IMR-90 (cell line): Measurements from ENCODE around the gene SLC16A8. TPM values are rescaled to one million over a fixed set of nuclear protein-coding genes. Genes with fewer than 3 reads are reported as not detected.

Source experiments
- ATAC-seq: fragments of 200-7000 bp; cut with Tn5 transposase; 2 replicates; pipeline ENCODE4 v1.9.1; 2020; ENCODE audit warnings: low read depth, mild to moderate bottlenecking, moderate library complexity
- BruUV-seq: library from RNA; stranded (reverse); fragments of 400-500 nt; replicated peaks from 2 replicates; lab custom pipeline; 2021; lab: Mats Ljungman, UMichigan
- CTCF ChIA-PET: fragments of 300-600 bp; formaldehyde crosslinking; extraction: SDS; loops from one replicate; lab custom pipeline; 2021; ENCODE audit warnings: antibody characterized with exemption; lab: Yijun Ruan, JAX
- POLR2A ChIA-PET: fragments of 300-600 bp; sonication (Branson Sonifier 250); formaldehyde crosslinking; loops from one replicate; lab custom pipeline; 2022; ENCODE audit warnings: antibody characterized with exemption; ENCODE audit not compliant: unreplicated experiment; lab: Charles Lee
- DNase-seq: peaks from one replicate; pipeline ENCODE4 v3.0.0; 2013
- H2AFZ ChIP-seq: replicated peaks from 2 replicates; pipeline ENCODE3; 2013; ENCODE audit warnings: low read length, mild to moderate bottlenecking; ENCODE audit not compliant: poor library complexity
- H2AK5ac ChIP-seq: 2 replicates; pipeline ENCODE4 v1.6.1; 2013; ENCODE audit warnings: low read depth, low read length, inconsistent platforms
- H2AK9ac ChIP-seq: replicated peaks from 2 replicates; pipeline ENCODE3; 2013; ENCODE audit warnings: mild to moderate bottlenecking, low read depth, low read length, moderate library complexity; ENCODE audit not compliant: poor library complexity
- H2BK120ac ChIP-seq: 2 replicates; pipeline ENCODE4 v1.6.1; 2013; ENCODE audit warnings: low read depth, low read length, inconsistent platforms
- H2BK15ac ChIP-seq: 3 replicates; pipeline ENCODE4 v1.6.1; 2013; ENCODE audit warnings: low read depth, low read length, inconsistent platforms
- H2BK20ac ChIP-seq: 2 replicates; pipeline ENCODE4 v1.6.1; 2013; ENCODE audit warnings: low read depth, mild to moderate bottlenecking, inconsistent platforms, low read length, moderate library complexity
- H2BK5ac ChIP-seq: 2 replicates; pipeline ENCODE4 v1.6.1; 2013; ENCODE audit warnings: mild to moderate bottlenecking, low read depth, low read length, inconsistent platforms; ENCODE audit not compliant: poor library complexity, severe bottlenecking
- H3K14ac ChIP-seq: replicated peaks from 2 replicates; pipeline ENCODE4 v1.6.1; 2013; ENCODE audit warnings: low read depth, low read length, inconsistent platforms
- H3K18ac ChIP-seq: 2 replicates; pipeline ENCODE4 v1.6.1; 2013; ENCODE audit warnings: low read depth, low read length, control low read depth
- H3K23ac ChIP-seq: 2 replicates; pipeline ENCODE4 v1.6.1; 2013; ENCODE audit warnings: low read depth, low read length, inconsistent platforms
- H3K27ac ChIP-seq: 2 replicates; pipeline ENCODE4 v1.5.1; 2013; ENCODE audit warnings: mild to moderate bottlenecking, control low read depth, low read length; ENCODE audit not compliant: insufficient read depth
- H3K27me3 ChIP-seq: 2 replicates; pipeline ENCODE4 v1.6.1; 2013; ENCODE audit warnings: low read length; ENCODE audit not compliant: control insufficient read depth, insufficient read depth
- H3K36me3 ChIP-seq: 2 replicates; pipeline ENCODE4 v1.6.1; 2013; ENCODE audit warnings: low read length, mixed read lengths; ENCODE audit not compliant: control insufficient read depth, insufficient read depth
- H3K4ac ChIP-seq: 2 replicates; pipeline ENCODE4 v1.6.1; 2013; ENCODE audit warnings: low read depth, low read length, inconsistent platforms
- H3K4me1 ChIP-seq: 2 replicates; pipeline ENCODE4 v1.6.1; 2013; ENCODE audit warnings: low read length, mixed read lengths; ENCODE audit not compliant: control insufficient read depth, insufficient read depth
- H3K4me2 ChIP-seq: 2 replicates; pipeline ENCODE4 v1.6.1; 2013; ENCODE audit warnings: low read depth, mild to moderate bottlenecking, control low read depth, low read length, moderate library complexity
- H3K4me3 ChIP-seq: 2 replicates; pipeline ENCODE4 v1.5.1; 2013; ENCODE audit warnings: low read depth, mild to moderate bottlenecking, control low read depth, low read length, moderate library complexity; ENCODE audit not compliant: insufficient read depth
- H3K56ac ChIP-seq: 2 replicates; pipeline ENCODE4 v1.6.1; 2013; ENCODE audit warnings: low read length, inconsistent platforms; ENCODE audit not compliant: insufficient read depth; ENCODE audit errors: extremely low read depth
- H3K79me1 ChIP-seq, 2 experiments: 2 replicates each; pipeline ENCODE4 v1.6.1; 2013; ENCODE audit warnings: low read length in 2 of 2, inconsistent platforms in 1 of 2, low read depth in 1 of 2
- H3K9ac ChIP-seq: 2 replicates; pipeline ENCODE4 v1.6.1; 2013; ENCODE audit warnings: low read depth, low read length, control low read depth
- H3K9me1 ChIP-seq: 2 replicates; pipeline ENCODE4 v1.6.1; 2013; ENCODE audit warnings: low read length, inconsistent platforms; ENCODE audit not compliant: insufficient read depth
- H3K9me3 ChIP-seq: 2 replicates; pipeline ENCODE4 v1.6.1; 2013; ENCODE audit warnings: low read length; ENCODE audit not compliant: control insufficient read depth, insufficient read depth
- H4K20me1 ChIP-seq: 2 replicates; pipeline ENCODE4 v1.6.1; 2013; ENCODE audit warnings: low read length, inconsistent platforms; ENCODE audit not compliant: insufficient read depth
- H4K5ac ChIP-seq: 2 replicates; pipeline ENCODE4 v1.6.1; 2013; ENCODE audit warnings: mild to moderate bottlenecking, low read depth, low read length, control low read depth
- H4K8ac ChIP-seq, 2 experiments: 2 replicates each; pipeline ENCODE4 v1.6.1; 2013; ENCODE audit warnings: low read depth in 2 of 2, low read length in 2 of 2, control low read depth in 1 of 2, inconsistent platforms in 1 of 2
- H4K91ac ChIP-seq: 2 replicates; pipeline ENCODE4 v1.6.1; 2013; ENCODE audit warnings: low read depth, low read length, inconsistent platforms; ENCODE audit not compliant: insufficient read depth
- FOS ChIP-seq: fragments of 150-350 bp; IDR thresholded peaks from 2 replicates; pipeline ENCODE4 v1.6.1; 2016; ENCODE audit warnings: low read depth, low read length
- MXI1 ChIP-seq: IDR thresholded peaks from 2 replicates; pipeline ENCODE4 v1.6.1; 2012; ENCODE audit warnings: low read depth, mild to moderate bottlenecking, low read length, moderate library complexity, borderline replicate concordance
- WGBS, 2 experiments: methylation state at CpG; one replicate each; pipeline versions ENCODE4 v1.1.5 to v1.1.7; 2013; ENCODE audit warnings: missing lambda C conversion rate in 2 of 2; ENCODE audit not compliant: insufficient read length in 1 of 2; ENCODE audit errors: extremely low coverage in 2 of 2; 5-methylcytosine and 5-hydroxymethylcytosine counted together
- dilution Hi-C: fragments of 300-500 bp; cut with HindIII; formaldehyde crosslinking; loops from one replicate; pipeline ENCODE4 v1.14.3; 2018; ENCODE audit warnings: low sequenced_read_pairs; ENCODE audit not compliant: unreplicated experiment
- in situ Hi-C: fragments of 300-500 bp; cut with MboI; formaldehyde crosslinking; loops from 3 replicates; pipeline ENCODE4 v1.14.3; 2019; ENCODE audit warnings: low sequenced_read_pairs, inconsistent platforms, mixed read lengths
- intact Hi-C: fragments of 100-400 bp; cut with micrococcal nuclease; formaldehyde crosslinking; loops from 2 replicates; pipeline ENCODE4 v1.10.0; 2022
- polyA plus RNA-seq, 3 experiments: library from polyadenylated mRNA; depleted of rRNA; stranded (reverse); fragments of >200 nt; gene quantifications; 2 replicates each; pipeline ENCODE4 v1.2.3, GENCODE V29; 2012; ENCODE audit warnings: low replicate concordance in 1 of 3
- total RNA-seq: library from RNA; depleted of rRNA; stranded (reverse); fragments of >200 nt; gene quantifications from 2 replicates; pipeline ENCODE4 v1.2.3, GENCODE V29; 2012

Gene SLC16A8
- total and polyA plus RNA-seq, 2 of the 4 experiments (the other 2 are of a cell fraction), result not detected

GRCh38 chr22:38042488-38042790 lies 41.5 kb downstream of the SLC16A8 start:
- H3K18ac ChIP-seq, result no peak overlapping the region
- dilution Hi-C loops, result no loop called here
- no peak overlapping the region for H3K4me2 ChIP-seq
- H2BK20ac ChIP-seq, result no peak overlapping the region
- no peaks in the 10 kb centered on the region for H3K36me3 ChIP-seq
- no peak overlapping the region for H2AK9ac ChIP-seq
- no peak overlapping the region for H3K14ac ChIP-seq
- WGBS, 2 experiments, result no CpG with 5 or more reads among the region's 1 CpG
- H3K4ac ChIP-seq, result no peak overlapping the region
- POLR2A ChIA-PET, result no interaction called here
- peaks cover 2% of the 10 kb centered on the region for H3K4me1 ChIP-seq
- no peak overlapping the region for H4K8ac ChIP-seq
- in situ Hi-C loops, result no loop called here
- CTCF ChIA-PET, result no interaction called here
- H3K4me3 ChIP-seq, result no peak overlapping the region
- no peak overlapping the region for H2AK5ac ChIP-seq
- ATAC-seq (no peak), DNase-seq (no peak)
- no peak overlapping the region for H2BK120ac ChIP-seq
- no peaks in the 10 kb centered on the region for H3K79me1 ChIP-seq
- no peak overlapping the region for H4K5ac ChIP-seq
- BruUV-seq, result no TSS peak
- no peaks in the 10 kb centered on the region for H4K20me1 ChIP-seq
- no peak overlapping the region for H2AFZ ChIP-seq
- TF ChIP-seq MXI1 (no peak), FOS (no peak)
- no peak overlapping the region for H3K56ac ChIP-seq
- no peak overlapping the region for H4K91ac ChIP-seq
- H3K9me3 ChIP-seq, result no peaks in the 10 kb centered on the region
- H3K27ac ChIP-seq, result no peak overlapping the region
- intact Hi-C loops, result no loop called here
- H2BK5ac ChIP-seq, result no peak overlapping the region
- H3K27me3 ChIP-seq, result peaks cover 2% of the 10 kb centered on the region; the same call in 1 of the 2 replicates
- H3K23ac ChIP-seq, result no peak overlapping the region
- H2BK15ac ChIP-seq, result no peak overlapping the region
- H3K9ac ChIP-seq, result no peak overlapping the region
- H3K9me1 ChIP-seq, result 0 out of 2 replicates have a peak, but pooled peaks cover 11% of the 10 kb centered on the region
